HG03432 (cell line): ENCODE data around the gene ITGB4.

Experiments used
- ATAC-seq: cut with Tn5 transposase; IDR thresholded peaks from one replicate; pipeline ENCODE4 v1.9.1; 2021; ENCODE audit warnings: mild to moderate bottlenecking, moderate library complexity; ENCODE audit not compliant: unreplicated experiment

ITGB4 gene

GRCh38 chr17:75697651-75698291 lies 23.5 kb upstream of the ITGB4 start:
- no peak for ATAC-seq

DNA sequence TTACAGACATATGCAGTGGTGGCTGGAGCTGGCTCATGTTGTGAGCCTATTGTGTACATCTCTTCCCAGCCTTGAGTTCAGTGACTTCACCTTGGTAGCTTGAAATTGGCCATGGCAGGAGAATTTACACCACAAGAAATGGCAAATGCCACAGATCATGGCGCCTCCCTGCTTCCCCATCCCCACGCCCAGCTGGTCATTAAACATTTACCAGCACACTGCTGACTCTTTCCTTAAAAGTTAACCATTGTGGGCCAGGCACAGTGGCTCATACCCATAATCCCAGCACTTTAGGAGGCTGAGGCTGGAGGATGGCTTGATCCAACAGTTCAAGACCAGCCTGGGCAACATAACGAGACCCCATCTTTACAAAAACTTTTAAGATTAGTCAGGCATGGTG lies 22.6 kb upstream of the ITGB4 start:
- ATAC-seq, result no peak

DNA sequence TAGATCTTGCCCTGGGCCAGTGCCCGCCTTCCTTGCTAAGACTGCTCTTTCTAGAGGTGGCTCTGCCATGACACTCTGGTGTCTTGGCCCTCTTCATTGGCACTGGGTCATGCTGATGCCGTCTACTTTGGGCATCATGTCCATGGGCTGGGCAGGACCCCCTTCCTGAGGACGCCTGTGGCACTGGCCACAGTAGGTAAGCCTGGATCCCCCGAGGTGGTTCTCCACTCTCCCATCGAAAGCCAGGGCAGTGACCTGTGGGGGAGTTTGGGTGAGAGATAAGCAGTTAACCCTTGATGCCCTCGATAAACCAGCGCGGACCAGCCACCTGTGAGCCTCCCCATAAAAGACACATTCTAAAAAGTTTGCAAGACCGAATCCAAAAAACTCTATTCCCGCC lies 20.0 kb upstream of the ITGB4 start:
- ATAC-seq, result no peak

GRCh38 chr17:75703191-75703590 lies 18.1 kb upstream of the ITGB4 start:
- no peak for ATAC-seq

GRCh38 chr17:75703591-75703990 lies 17.7 kb upstream of the ITGB4 start:
- no peak for ATAC-seq

DNA sequence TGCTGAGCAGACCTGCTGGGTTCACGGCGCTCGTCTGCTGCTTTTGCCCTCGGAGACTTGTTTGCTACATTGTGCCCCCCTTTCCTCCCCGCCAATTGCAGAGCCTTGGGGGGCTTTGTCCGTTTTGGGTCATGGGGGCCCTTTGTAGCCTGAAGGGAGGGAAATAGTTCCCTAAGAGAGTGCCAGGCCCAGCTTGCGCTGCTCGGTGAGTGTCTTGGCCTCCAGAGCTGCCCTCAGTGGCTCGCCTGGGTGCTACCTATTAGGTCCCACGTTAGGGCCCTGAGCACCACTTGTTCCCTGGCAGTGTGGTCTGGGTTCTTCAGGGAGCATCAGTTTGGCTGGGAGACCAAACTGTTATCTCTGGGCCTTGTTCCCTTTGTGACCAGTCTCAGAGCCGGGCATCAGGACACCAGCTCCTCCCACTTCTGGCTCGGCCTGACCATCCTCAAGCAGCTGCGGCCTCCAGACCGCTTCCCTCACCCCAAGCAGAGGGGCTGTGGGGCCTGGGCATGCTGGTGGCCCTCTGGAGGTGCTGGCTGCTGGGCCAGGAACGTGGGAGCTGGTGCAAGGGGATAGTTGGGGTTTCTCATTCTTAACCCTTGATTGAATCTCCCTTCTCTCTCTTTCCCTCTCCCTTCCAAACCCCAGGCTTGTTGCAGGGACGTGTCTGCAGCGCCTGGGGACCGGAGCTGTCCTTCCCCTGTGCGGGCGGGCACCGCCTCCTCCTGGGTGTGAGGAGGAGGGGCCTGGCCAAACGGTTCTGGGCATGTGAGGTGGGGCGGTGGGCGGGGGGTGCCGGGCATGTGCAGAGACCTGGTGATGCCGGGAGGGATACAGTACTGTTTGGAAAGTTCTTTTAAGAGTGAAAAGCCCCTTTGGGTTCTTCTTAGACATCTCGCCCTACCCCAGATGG lies 16.0 kb upstream of the ITGB4 start:
- ATAC-seq, result no peak

DNA sequence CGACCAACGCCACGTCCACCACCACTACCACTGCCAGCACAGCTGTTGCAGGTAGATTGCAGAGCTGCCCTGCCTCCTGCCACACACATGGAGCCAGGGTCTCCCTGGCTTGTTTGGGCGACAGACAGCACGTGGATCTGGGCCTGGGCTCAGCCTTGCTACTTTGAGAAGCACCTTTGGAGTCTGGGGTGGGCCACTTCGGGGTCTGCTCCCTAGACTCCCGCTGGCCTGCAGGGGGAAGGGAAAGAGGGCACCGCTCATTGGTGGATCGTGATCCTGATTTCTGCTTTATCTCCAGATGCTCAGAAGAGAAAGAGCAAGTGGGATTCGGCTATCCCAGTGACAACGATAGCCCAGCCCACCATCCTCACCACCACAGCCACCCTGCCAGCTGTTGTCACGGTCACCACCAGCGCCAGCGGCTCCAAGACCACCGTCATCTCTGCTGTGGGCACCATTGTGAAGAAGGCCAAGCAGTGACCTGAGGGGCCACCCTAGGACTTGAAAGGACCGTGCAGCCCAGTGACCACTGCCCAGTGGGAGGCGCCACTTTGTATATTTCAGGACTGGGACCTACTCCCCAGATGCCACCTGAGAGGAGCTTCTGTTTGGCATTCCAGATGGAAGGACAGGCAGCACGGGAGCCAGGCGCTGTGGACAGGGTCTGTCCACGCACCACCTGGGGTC lies 15.1 kb upstream of the ITGB4 start:
- no peak for ATAC-seq

DNA sequence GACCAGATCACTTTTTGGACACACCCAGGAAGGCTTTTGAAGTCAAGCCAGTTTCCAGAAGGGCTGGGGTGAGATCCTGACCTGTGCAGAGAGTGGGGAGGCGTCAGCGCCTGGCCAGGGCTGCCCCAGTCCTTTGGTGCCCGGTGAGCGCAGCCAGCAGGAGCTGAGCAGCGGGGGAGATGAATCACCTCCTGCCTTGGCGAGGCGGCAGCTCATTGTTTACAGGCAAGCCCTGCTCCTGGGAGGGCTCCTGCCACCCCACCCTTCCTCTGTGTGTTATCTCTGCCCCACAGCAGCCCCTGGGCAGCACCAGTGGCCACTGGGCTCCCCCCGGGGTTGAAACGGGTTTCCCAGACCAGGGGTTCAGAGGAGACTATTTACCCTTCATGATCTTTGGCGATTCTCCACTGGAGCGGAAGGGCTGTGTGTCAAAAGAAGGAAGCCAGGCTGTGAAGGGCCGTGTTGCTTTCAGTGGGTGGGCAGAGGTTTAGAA lies 14.1 kb upstream of the ITGB4 start:
- ATAC-seq, result no peak

- ATAC-seq, result no peak
Measured at GRCh38 chr17:75712446-75712845, 8.8 kb upstream of the ITGB4 start.

GRCh38 chr17:75719732-75720131 lies 1.5 kb upstream of the ITGB4 start:
- no peak for ATAC-seq

- ATAC-seq, result no peak
Measured at GRCh38 chr17:75721463-75722011, 278 bp downstream of the ITGB4 start.

- ATAC-seq, result no peak
Measured at GRCh38 chr17:75722076-75722475, 817 bp downstream of the ITGB4 start.

- ATAC-seq, result no peak
Measured at GRCh38 chr17:75722542-75723095, 1.4 kb downstream of the ITGB4 start.

GRCh38 chr17:75723171-75723930 lies 2.1 kb downstream of the ITGB4 start:
- no peak for ATAC-seq

DNA sequence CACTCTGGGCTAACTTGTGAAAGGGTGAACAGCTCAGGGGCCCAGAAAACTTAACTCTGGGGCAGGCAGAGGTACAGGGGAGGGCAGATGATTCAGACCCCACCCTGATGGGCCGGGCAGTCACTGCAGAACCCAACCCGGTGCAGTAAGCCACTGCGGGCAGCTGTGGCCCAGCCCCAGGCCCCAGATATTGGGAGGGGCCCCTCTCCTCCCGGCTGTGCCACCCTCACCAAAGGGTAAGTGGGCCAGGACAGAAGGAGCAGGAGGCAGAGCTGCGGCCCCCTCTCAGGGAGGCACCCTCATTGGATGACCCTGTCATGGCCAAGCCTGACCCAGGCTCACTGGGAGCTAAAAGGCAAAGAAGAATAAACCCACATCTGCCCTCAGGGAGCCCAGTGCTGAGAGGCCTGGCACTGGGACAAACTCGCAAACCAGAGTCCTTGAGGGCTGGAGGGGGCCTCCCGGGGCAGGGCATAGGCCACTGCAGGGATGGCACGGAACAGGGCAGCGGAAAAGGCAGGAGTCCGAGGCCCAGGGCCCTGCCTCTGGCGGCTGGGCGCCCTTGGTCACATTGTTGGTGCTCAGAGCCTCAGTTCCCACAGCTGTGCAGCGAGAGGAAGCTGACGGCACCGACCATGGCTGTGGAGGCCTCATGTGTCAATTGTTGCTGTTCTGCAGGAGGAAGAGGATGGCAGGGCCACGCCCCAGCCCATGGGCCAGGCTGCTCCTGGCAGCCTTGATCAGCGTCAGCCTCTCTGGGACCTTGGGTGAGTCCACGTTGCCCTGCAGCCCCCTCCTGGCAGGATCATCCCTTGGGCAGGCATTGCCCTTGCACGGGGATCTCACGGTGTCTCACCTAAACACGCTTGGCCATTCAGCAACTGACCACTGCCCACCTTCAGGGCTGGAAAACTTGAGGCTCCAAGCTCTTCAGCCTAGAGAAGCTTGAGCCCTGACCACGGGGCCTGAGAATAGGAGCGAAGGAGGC lies 3.1 kb downstream of the ITGB4 start:
- no peak for ATAC-seq

DNA sequence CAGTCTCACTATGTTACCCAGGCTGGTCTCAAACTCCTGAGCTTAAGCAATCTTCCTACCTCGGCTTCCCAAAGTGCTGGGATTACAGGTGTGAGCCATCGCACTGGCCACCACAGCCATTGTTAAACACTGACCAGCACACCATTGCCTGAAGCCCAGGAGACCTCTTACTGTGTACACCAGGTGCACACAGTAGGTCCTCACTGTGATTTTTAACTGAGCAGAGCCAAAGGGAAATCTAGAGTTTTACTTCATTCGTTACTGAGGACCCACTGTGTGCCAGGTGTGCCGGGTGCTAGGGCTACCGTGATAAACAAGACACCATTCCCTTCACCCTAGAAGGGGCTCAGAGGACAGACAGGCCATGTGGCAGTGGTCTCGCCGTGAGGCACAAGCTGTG lies 4.2 kb downstream of the ITGB4 start:
- no peak for ATAC-seq

GRCh38 chr17:75727391-75727790 lies 6.1 kb downstream of the ITGB4 start:
- no peak for ATAC-seq

DNA sequence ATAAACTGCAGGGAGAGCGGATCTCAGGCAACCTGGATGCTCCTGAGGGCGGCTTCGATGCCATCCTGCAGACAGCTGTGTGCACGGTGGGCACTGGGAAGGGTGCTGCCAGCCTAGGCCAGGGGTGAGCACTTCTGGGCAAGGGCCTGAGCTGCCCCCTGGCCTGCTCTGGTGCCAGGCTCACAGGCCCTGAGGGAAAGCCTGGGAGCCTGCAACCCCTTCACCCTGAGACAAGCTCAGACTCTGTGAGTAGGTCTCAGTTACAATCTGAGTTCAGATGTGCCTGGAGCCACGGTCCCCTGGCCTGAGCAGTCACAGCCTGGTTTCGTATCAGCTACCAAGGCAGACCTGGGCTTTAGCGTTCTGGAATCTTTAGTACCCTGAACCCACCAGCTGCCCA lies 8.1 kb downstream of the ITGB4 start:
- no peak for ATAC-seq

- ATAC-seq, result no peak
Measured at GRCh38 chr17:75730065-75730464, 8.8 kb downstream of the ITGB4 start.
